ENCODE measurements around the gene BRAF.

GRCh38 chr7:140810385-140810784, 114.3 kb downstream of the BRAF start:
- TF ChIP-seq CTCF (IDR thresholded peaks at IDR 0.05) (no peak), POLR2A (IDR thresholded peaks at IDR 0.05) (no peak)

Data from lower leg skin (tissue), 3 donors.